AG04449 (cell line): ENCODE results near the gene TMEM217.

Source experiments
- CTCF ChIA-PET: fragments of 350-600 bp; formaldehyde crosslinking; extraction: SDS; loops from one replicate; lab custom pipeline; 2021; ENCODE audit warnings: antibody characterized with exemption; lab: Yijun Ruan, JAX
- POLR2A ChIA-PET: fragments of 400-600, 350-600 bp; formaldehyde crosslinking; extraction: SDS; loops from one replicate; lab custom pipeline; 2020; ENCODE audit warnings: antibody characterized with exemption, inconsistent platforms; lab: Yijun Ruan, JAX
- DNase-seq: peaks from one replicate; pipeline ENCODE4 v3.0.0-alpha.2; 2010; ENCODE audit warnings: low read depth, low spot score
- H3K4me3 ChIP-seq: 2 replicates; pipeline ENCODE4 v1.5.1; 2011; ENCODE audit warnings: low read depth, mild to moderate bottlenecking, control low read depth, low read length
- CTCF ChIP-seq: IDR thresholded peaks from one replicate; pipeline ENCODE4 v1.5.1; 2011; ENCODE audit warnings: mild to moderate bottlenecking, moderate library complexity, low read length, control low read depth, inconsistent platforms; ENCODE audit not compliant: insufficient read depth; ENCODE audit errors: missing control alignments

The TMEM217 gene

GRCh38 chr6:37256692-37257319, 1.1 kb downstream of the TMEM217 start:
- peak overlapping the region; percentile 93 for H3K4me3 ChIP-seq
- ChIA-PET CTCF (interaction anchor here (1.0 to 1.8 kb wide), 2 partner anchors 11 to 69 kb away, joined by 3 to 7 read pairs; no protein-coding TSS in a partner anchor), POLR2A (interaction anchor here (1.4 to 2.1 kb wide), 2 partner anchors 11 to 14 kb away, joined by 7 to 11 read pairs; no protein-coding TSS in a partner anchor)
- TF ChIP-seq CTCF = no peak
- no peak for DNase-seq

DNA sequence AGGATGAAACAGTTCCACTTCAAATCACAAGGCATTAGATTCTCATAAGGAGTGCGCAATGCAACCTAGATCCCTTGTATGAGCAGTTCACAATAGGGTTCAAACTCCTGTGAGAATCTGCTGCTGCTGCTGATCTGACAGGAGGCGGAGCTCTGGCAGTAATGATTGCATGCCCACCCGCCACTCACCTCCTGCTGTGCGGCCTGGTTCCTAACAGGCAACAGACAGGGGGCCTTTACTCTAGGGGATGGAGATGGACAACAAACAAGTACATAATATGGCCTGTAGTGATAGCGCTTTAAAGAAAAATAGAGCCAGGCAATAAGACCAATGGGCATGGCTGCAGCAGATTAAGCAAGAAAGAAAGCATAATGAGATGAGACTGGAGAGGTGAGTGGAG, 3.1 kb downstream of the TMEM217 start:
- DNase-seq = no peak
- POLR2A ChIA-PET = no interaction called here
- CTCF ChIA-PET = no interaction called here
- H3K4me3 ChIP-seq = no peak overlapping the region
- no peak for TF ChIP-seq CTCF

DNA sequence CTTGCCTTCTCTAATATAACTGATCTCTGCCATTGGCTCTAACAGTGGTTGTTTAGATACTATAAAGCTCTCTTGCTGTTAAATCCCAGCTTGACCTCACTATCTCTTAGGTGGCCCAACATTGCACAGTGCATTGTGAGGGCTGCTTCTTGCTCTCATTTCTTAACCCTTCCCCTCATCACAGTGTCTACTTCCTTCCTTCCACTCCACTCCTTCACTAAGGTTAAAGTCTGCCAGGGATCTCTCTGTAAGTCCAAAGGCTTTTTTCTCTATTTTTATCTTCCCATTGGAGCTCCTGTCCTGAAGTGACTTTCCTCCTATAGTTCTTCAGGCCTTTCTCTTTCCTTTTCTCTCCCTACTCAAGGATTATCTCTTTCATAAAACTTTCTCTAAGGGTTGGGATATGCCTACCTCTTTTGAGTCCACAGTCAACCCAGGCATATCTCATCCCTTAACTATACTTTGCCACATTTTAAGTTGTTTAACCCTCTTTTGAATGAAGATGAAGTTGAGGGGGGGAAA, 4.4 kb downstream of the TMEM217 start:
- no peak overlapping the region for H3K4me3 ChIP-seq
- ChIA-PET POLR2A (no interaction called here), CTCF (no interaction called here)
- no peak for TF ChIP-seq CTCF
- no peak for DNase-seq

GRCh38 chr6:37251211-37251780, 6.6 kb downstream of the TMEM217 start:
- CTCF ChIA-PET = no interaction called here
- DNase-seq = no peak
- POLR2A ChIA-PET = no interaction called here
- H3K4me3 ChIP-seq = no peak overlapping the region
- no peak for TF ChIP-seq CTCF

GRCh38 chr6:37244430-37245310, 13.3 kb downstream of the TMEM217 start:
- DNase-seq = peak; percentile 100
- no peak for TF ChIP-seq CTCF
- no peak overlapping the region for H3K4me3 ChIP-seq
- CTCF ChIA-PET = interaction anchor here (0.7 to 3.2 kb wide), 4 partner anchors 12 to 81 kb away, joined by 3 to 9 read pairs (median 4); no protein-coding TSS in a partner anchor
- POLR2A ChIA-PET = interaction anchor here (2.4 kb wide), 1 partner anchor 13 kb away, joined by 11 read pairs; the partner anchor contains the start of genes TBC1D22B and TMEM217
